SK-N-SH treated with all-trans-retinoic acid at 6 μM for 48 hours (cell line): ENCODE results near the gene NOL3.

Source experiments
- ATAC-seq: fragments of 200-7000 bp; cut with Tn5 transposase; 3 replicates; pipeline ENCODE4 v1.9.1; 2020; ENCODE audit warnings: mild to moderate bottlenecking, moderate library complexity
- ARNTL ChIP-seq: fragments of 450-650 bp; formaldehyde crosslinking; IDR thresholded peaks from 2 replicates; pipeline ENCODE4 v1.5.0; 2020; ENCODE audit warnings: low read depth, mild to moderate bottlenecking, moderate library complexity, borderline replicate concordance
- BACH2 ChIP-seq: fragments of 250-450 bp; sonication (Bioruptor Pico); IDR thresholded peaks from 2 replicates; pipeline ENCODE4 v1.9.0; 2021; ENCODE audit warnings: mild to moderate bottlenecking, borderline replicate concordance
- CSDC2 ChIP-seq: fragments of 250-450 bp; sonication (Bioruptor Pico); IDR thresholded peaks from 2 replicates; pipeline ENCODE4 v1.5.0; 2020; ENCODE audit warnings: mild to moderate bottlenecking, moderate library complexity
- ESRRG ChIP-seq: fragments of 250-450 bp; sonication (Bioruptor Pico); IDR thresholded peaks from 2 replicates; pipeline ENCODE4 v1.6.1; 2021; ENCODE audit warnings: mild to moderate bottlenecking
- GLIS3 ChIP-seq: fragments of 250-450 bp; sonication (Bioruptor Pico); IDR thresholded peaks from 2 replicates; pipeline ENCODE4 v1.5.0; 2020; ENCODE audit warnings: mild to moderate bottlenecking, moderate library complexity
- ISL1 ChIP-seq: fragments of 250-450 bp; sonication (Bioruptor Pico); IDR thresholded peaks from 2 replicates; pipeline ENCODE4 v2.1.2; 2022; ENCODE audit warnings: mild to moderate bottlenecking, moderate library complexity
- OSR1 ChIP-seq: fragments of 250-450 bp; sonication (Bioruptor Pico); IDR thresholded peaks from 2 replicates; pipeline ENCODE4 v1.8.0; 2022; ENCODE audit warnings: moderate library complexity, mild to moderate bottlenecking, inconsistent platforms
- PATZ1 ChIP-seq: fragments of 250-450 bp; sonication (Bioruptor Pico); IDR thresholded peaks from 2 replicates; pipeline ENCODE4 v1.8.0; 2020; ENCODE audit warnings: mild to moderate bottlenecking, moderate library complexity, borderline replicate concordance
- PPARA ChIP-seq: fragments of 250-450 bp; sonication (Bioruptor Pico); IDR thresholded peaks from 2 replicates; pipeline ENCODE4 v1.5.0; 2020; ENCODE audit warnings: mild to moderate bottlenecking, borderline replicate concordance
- RARB ChIP-seq: fragments of 250-450 bp; sonication (Bioruptor Pico); IDR thresholded peaks from 2 replicates; pipeline ENCODE4 v1.8.0; 2021; ENCODE audit warnings: mild to moderate bottlenecking, moderate library complexity
- SNAI2 ChIP-seq: fragments of 250-450 bp; sonication (Bioruptor Pico); IDR thresholded peaks from 2 replicates; pipeline ENCODE4 v1.5.0; 2020; ENCODE audit warnings: mild to moderate bottlenecking, moderate library complexity
- TCF4 ChIP-seq: fragments of 250-450 bp; sonication (Bioruptor Pico); IDR thresholded peaks from 2 replicates; pipeline ENCODE4 v1.8.0; 2021; ENCODE audit warnings: mild to moderate bottlenecking, moderate library complexity, borderline replicate concordance
- ZC3H10 ChIP-seq: fragments of 250-450 bp; sonication (Bioruptor Pico); IDR thresholded peaks from 2 replicates; pipeline ENCODE4 v1.5.1; 2021; ENCODE audit warnings: mild to moderate bottlenecking, moderate library complexity
- ZFP3 ChIP-seq: fragments of 250-450 bp; sonication (Bioruptor Pico); IDR thresholded peaks from 2 replicates; pipeline ENCODE4 v1.5.0; 2020; ENCODE audit warnings: mild to moderate bottlenecking, moderate library complexity
- ZFP30 ChIP-seq: fragments of 450-650 bp; formaldehyde crosslinking; IDR thresholded peaks from 2 replicates; pipeline ENCODE4 v1.5.0; 2022; ENCODE audit warnings: mild to moderate bottlenecking, moderate library complexity
- ZNF565 ChIP-seq: fragments of 450-650 bp; formaldehyde crosslinking; conservative IDR thresholded peaks from 2 replicates; pipeline ENCODE4 v1.5.0; 2020; ENCODE audit warnings: low read depth, mild to moderate bottlenecking, moderate library complexity
- ZNF70 ChIP-seq: fragments of 450-650 bp; formaldehyde crosslinking; IDR thresholded peaks from 2 replicates; pipeline ENCODE4 v1.5.0; 2020; ENCODE audit warnings: mild to moderate bottlenecking, moderate library complexity
- ZNF8 ChIP-seq: fragments of 450-650 bp; formaldehyde crosslinking; IDR thresholded peaks from 2 replicates; pipeline ENCODE4 v1.5.0; 2020; ENCODE audit warnings: mild to moderate bottlenecking, moderate library complexity
- TF ChIP-seq, protein P1 (sequence below): fragments of 250-450 bp; sonication (Bioruptor Pico); IDR thresholded peaks from 2 replicates; pipeline ENCODE4 v1.5.1; 2020; ENCODE audit warnings: low read depth, mild to moderate bottlenecking, moderate library complexity
- TF ChIP-seq, protein P2 (sequence below): fragments of 250-450 bp; sonication (Bioruptor Pico); IDR thresholded peaks from 2 replicates; pipeline ENCODE4 v1.5.0; 2020; ENCODE audit warnings: mild to moderate bottlenecking, moderate library complexity
- TF ChIP-seq, protein P3 (sequence below): fragments of 250-450 bp; sonication (Bioruptor Pico); IDR thresholded peaks from 2 replicates; pipeline ENCODE4 v1.8.0; 2021; ENCODE audit warnings: low read depth, mild to moderate bottlenecking, moderate library complexity, borderline replicate concordance

The NOL3 gene

GRCh38 chr16:67206129-67206837 lies 35.9 kb downstream of the NOL3 start:
- TF ChIP-seq ZFP30: no peak
- no peak for TF ChIP-seq SNAI2 (CRISPR knock-in tag)
- TF ChIP-seq TCF4 (CRISPR knock-in tag): no peak
- no peak for TF ChIP-seq GLIS3 (CRISPR knock-in tag)
- no peak for TF ChIP-seq ESRRG (CRISPR knock-in tag)
- no peak for TF ChIP-seq ZFP3 (CRISPR knock-in tag)
- no peak for TF ChIP-seq ARNTL
- TF ChIP-seq, protein P1, sequence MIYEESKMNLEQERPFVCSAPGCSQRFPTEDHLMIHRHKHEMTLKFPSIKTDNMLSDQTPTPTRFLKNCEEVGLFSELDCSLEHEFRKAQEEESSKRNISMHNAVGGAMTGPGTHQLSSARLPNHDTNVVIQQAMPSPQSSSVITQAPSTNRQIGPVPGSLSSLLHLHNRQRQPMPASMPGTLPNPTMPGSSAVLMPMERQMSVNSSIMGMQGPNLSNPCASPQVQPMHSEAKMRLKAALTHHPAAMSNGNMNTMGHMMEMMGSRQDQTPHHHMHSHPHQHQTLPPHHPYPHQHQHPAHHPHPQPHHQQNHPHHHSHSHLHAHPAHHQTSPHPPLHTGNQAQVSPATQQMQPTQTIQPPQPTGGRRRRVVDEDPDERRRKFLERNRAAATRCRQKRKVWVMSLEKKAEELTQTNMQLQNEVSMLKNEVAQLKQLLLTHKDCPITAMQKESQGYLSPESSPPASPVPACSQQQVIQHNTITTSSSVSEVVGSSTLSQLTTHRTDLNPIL (CRISPR knock-in tag): no peak
- TF ChIP-seq ZC3H10 (CRISPR knock-in tag): no peak
- TF ChIP-seq ZNF565 (CRISPR knock-in tag): no peak
- TF ChIP-seq OSR1 (CRISPR knock-in tag): no peak
- TF ChIP-seq RARB (CRISPR knock-in tag): no peak
- no peak for TF ChIP-seq ZNF8 (CRISPR knock-in tag)
- no peak for TF ChIP-seq ISL1 (CRISPR knock-in tag)
- TF ChIP-seq, protein P2, sequence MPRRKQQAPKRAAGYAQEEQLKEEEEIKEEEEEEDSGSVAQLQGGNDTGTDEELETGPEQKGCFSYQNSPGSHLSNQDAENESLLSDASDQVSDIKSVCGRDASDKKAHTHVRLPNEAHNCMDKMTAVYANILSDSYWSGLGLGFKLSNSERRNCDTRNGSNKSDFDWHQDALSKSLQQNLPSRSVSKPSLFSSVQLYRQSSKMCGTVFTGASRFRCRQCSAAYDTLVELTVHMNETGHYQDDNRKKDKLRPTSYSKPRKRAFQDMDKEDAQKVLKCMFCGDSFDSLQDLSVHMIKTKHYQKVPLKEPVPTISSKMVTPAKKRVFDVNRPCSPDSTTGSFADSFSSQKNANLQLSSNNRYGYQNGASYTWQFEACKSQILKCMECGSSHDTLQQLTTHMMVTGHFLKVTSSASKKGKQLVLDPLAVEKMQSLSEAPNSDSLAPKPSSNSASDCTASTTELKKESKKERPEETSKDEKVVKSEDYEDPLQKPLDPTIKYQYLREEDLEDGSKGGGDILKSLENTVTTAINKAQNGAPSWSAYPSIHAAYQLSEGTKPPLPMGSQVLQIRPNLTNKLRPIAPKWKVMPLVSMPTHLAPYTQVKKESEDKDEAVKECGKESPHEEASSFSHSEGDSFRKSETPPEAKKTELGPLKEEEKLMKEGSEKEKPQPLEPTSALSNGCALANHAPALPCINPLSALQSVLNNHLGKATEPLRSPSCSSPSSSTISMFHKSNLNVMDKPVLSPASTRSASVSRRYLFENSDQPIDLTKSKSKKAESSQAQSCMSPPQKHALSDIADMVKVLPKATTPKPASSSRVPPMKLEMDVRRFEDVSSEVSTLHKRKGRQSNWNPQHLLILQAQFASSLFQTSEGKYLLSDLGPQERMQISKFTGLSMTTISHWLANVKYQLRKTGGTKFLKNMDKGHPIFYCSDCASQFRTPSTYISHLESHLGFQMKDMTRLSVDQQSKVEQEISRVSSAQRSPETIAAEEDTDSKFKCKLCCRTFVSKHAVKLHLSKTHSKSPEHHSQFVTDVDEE: no peak
- TF ChIP-seq, protein P3, sequence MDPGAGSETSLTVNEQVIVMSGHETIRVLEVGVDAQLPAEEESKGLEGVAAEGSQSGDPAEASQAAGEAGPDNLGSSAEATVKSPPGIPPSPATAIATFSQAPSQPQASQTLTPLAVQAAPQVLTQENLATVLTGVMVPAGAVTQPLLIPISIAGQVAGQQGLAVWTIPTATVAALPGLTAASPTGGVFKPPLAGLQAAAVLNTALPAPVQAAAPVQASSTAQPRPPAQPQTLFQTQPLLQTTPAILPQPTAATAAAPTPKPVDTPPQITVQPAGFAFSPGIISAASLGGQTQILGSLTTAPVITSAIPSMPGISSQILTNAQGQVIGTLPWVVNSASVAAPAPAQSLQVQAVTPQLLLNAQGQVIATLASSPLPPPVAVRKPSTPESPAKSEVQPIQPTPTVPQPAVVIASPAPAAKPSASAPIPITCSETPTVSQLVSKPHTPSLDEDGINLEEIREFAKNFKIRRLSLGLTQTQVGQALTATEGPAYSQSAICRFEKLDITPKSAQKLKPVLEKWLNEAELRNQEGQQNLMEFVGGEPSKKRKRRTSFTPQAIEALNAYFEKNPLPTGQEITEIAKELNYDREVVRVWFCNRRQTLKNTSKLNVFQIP (CRISPR knock-in tag): no peak
- TF ChIP-seq CSDC2: no peak
- no peak for TF ChIP-seq ZNF70 (CRISPR knock-in tag)
- no peak for TF ChIP-seq PATZ1 (CRISPR knock-in tag)
- no peak for TF ChIP-seq PPARA (CRISPR knock-in tag)
- ATAC-seq: no peak

DNA sequence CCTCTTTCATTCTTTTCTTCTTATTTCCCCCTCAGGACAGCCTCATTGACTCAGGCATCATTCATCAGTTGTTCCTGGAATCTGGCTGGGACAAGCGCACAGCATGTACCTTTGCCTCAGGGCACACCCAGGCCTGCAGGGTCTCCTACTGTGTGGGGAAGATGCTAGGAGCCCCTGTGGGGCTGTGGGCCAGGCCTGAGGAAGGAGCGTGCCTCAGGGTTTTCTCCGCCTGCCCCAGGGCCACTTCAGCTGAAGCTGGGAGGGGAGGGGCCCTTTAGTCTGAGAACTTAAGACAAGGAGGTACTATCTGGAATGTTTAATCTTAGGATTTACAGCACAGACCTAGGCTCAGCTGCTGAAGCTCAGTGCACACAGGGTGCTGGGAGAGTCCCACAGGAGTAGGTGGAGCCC lies 36.5 kb downstream of the NOL3 start:
- ATAC-seq: no peak; the same call in 1 of the 3 replicates
- no peak for TF ChIP-seq PPARA (CRISPR knock-in tag)
- no peak for TF ChIP-seq ZNF70 (CRISPR knock-in tag)
- TF ChIP-seq, protein P1 (CRISPR knock-in tag): no peak
- TF ChIP-seq ZNF8 (CRISPR knock-in tag): no peak
- TF ChIP-seq GLIS3 (CRISPR knock-in tag): no peak
- no peak for TF ChIP-seq PATZ1 (CRISPR knock-in tag)
- TF ChIP-seq ZFP30: no peak
- no peak for TF ChIP-seq ZFP3 (CRISPR knock-in tag)
- TF ChIP-seq ZNF565 (CRISPR knock-in tag): no peak
- TF ChIP-seq OSR1 (CRISPR knock-in tag): no peak
- TF ChIP-seq, protein P2: no peak
- no peak for TF ChIP-seq BACH2 (CRISPR knock-in tag)
- TF ChIP-seq ESRRG (CRISPR knock-in tag): no peak
- TF ChIP-seq, all 23 proteins: peak for 0
